Breast epithelium (tissue), 3 donors: ENCODE data around the gene RNF7.

Source experiments
- POLR2A ChIP-seq: fragments of 450-650 bp; IDR thresholded peaks from one replicate; pipeline ENCODE4 v1.6.1; 2016; ENCODE audit warnings: antibody characterized with exemption, mild to moderate bottlenecking, moderate library complexity
- POLR2AphosphoS5 ChIP-seq, 3 donors: sonication (generic); formaldehyde crosslinking; IDR thresholded peaks; one replicate each; pipeline ENCODE4 v1.6.1; 2017; ENCODE audit warnings: antibody characterized with exemption in 3 of 3
- TF ChIP-seq, protein P1 (sequence below), 3 donors: fragments of 450-650 bp; IDR thresholded peaks; one replicate each; pipeline ENCODE4 v1.5.1; 2016 to 2017; ENCODE audit warnings: antibody characterized with exemption in 3 of 3, mild to moderate bottlenecking in 3 of 3, moderate library complexity in 3 of 3

DNA sequence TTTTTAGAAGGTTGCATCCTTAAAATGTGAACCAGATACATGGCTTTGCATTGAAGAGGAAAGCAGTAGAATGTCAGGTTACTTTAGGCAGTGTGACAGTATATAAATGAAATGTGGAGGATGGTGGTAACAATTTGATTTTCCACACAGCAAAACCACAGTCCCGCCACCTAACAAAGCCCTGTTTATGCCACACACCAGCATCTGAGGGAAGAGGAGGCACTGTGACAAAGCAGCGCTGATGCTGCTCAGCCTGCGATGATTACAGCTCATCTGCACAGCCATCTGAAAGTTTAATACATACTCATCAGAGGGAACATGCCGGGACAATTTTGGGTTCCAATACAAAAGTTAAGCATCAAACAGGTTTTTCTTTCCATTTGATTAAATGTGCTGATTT lies 8.9 kb downstream of the RNF7 start:
- TF ChIP-seq, protein P1, sequence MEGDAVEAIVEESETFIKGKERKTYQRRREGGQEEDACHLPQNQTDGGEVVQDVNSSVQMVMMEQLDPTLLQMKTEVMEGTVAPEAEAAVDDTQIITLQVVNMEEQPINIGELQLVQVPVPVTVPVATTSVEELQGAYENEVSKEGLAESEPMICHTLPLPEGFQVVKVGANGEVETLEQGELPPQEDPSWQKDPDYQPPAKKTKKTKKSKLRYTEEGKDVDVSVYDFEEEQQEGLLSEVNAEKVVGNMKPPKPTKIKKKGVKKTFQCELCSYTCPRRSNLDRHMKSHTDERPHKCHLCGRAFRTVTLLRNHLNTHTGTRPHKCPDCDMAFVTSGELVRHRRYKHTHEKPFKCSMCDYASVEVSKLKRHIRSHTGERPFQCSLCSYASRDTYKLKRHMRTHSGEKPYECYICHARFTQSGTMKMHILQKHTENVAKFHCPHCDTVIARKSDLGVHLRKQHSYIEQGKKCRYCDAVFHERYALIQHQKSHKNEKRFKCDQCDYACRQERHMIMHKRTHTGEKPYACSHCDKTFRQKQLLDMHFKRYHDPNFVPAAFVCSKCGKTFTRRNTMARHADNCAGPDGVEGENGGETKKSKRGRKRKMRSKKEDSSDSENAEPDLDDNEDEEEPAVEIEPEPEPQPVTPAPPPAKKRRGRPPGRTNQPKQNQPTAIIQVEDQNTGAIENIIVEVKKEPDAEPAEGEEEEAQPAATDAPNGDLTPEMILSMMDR (IDR thresholded peaks at IDR 0.05), result no peak
- TF ChIP-seq POLR2AphosphoS5 (IDR thresholded peaks at IDR 0.05) (no peak), POLR2A (no peak)
